Stomach (tissue), 4 donors: Measurements from ENCODE around the gene GNG14.

Experiments
- CTCF ChIP-seq, 7 experiments: fragments of 450-650 bp in 4 of 7; fragments of 200-600 bp in 3 of 7; sonication (generic) in 3 of 7; IDR thresholded peaks; one replicate each; pipeline ENCODE4 v1.5.1; 2016 to 2019; ENCODE audit warnings: antibody characterized with exemption in 7 of 7, control low read depth in 2 of 7, mild to moderate bottlenecking in 1 of 7
- POLR2A ChIP-seq, 4 donors: fragments of 450-650 bp; IDR thresholded peaks; one replicate each; pipeline ENCODE4 v1.6.1; 2016; ENCODE audit warnings: antibody characterized with exemption in 4 of 4, control low read depth in 2 of 4, mild to moderate bottlenecking in 1 of 4, moderate library complexity in 1 of 4

GRCh38 chr19:12730064-12730463 is 42.3 kb downstream of the GNG14 start:
- TF ChIP-seq CTCF (IDR thresholded peaks at IDR 0.05) (no peak), POLR2A (IDR thresholded peaks at IDR 0.05) (no peak)
